GM23338 (cell line): Measurements from ENCODE around the gene SULF2. TPM values are rescaled to one million over a fixed set of nuclear protein-coding genes. Genes with fewer than 3 reads are reported as not detected.

Experiments used
- ATAC-seq: fragments of 200-7000 bp; cut with Tn5 transposase; 3 replicates; pipeline ENCODE4 v1.9.1; 2020
- DNase-seq: peaks from one replicate; pipeline ENCODE4 v3.0.0-alpha.2; 2015; ENCODE audit warnings: low spot score
- H2AFZ ChIP-seq: fragments of 200-600 bp; sonication (generic); 2 replicates; pipeline ENCODE4 v1.8.0; 2016; ENCODE audit warnings: antibody characterized with exemption, mild to moderate bottlenecking, moderate library complexity
- H3F3A ChIP-seq: fragments of 200-600 bp; sonication (generic); replicated peaks from 2 replicates; pipeline ENCODE4 v1.8.0; 2017; ENCODE audit warnings: antibody characterized with exemption, mixed run types, low read depth
- H3K27ac ChIP-seq: fragments of 200-600 bp; sonication (generic); 2 replicates; pipeline ENCODE4 v1.6.1; 2016; ENCODE audit warnings: low read depth
- H3K27me3 ChIP-seq: fragments of 200-600 bp; sonication (generic); 2 replicates; pipeline ENCODE4 v1.8.0; 2016; ENCODE audit warnings: mild to moderate bottlenecking, mixed run types, moderate library complexity; ENCODE audit not compliant: insufficient read depth
- H3K36me3 ChIP-seq: fragments of 200-600 bp; sonication (generic); 2 replicates; pipeline ENCODE4 v1.8.0; 2016; ENCODE audit warnings: mild to moderate bottlenecking; ENCODE audit not compliant: insufficient read depth
- H3K4me1 ChIP-seq: fragments of 200-600 bp; sonication (generic); 2 replicates; pipeline ENCODE4 v1.8.0; 2016; ENCODE audit warnings: mild to moderate bottlenecking, moderate library complexity; ENCODE audit not compliant: insufficient read depth
- H3K4me2 ChIP-seq: fragments of 200-600 bp; sonication (generic); 2 replicates; pipeline ENCODE4 v1.7.1; 2017; ENCODE audit warnings: mixed run types
- H3K4me3 ChIP-seq: fragments of 200-600 bp; sonication (generic); 2 replicates; pipeline ENCODE4 v1.6.1; 2016; ENCODE audit warnings: mixed run types
- H3K79me2 ChIP-seq: fragments of 200-600 bp; sonication (generic); replicated peaks from 2 replicates; pipeline ENCODE4 v1.8.0; 2017; ENCODE audit warnings: mild to moderate bottlenecking; ENCODE audit not compliant: insufficient read depth
- H3K9me2 ChIP-seq: fragments of 200-600 bp; sonication (generic); 2 replicates; pipeline ENCODE4 v1.8.0; 2017; ENCODE audit not compliant: insufficient read depth
- H4K20me1 ChIP-seq: fragments of 200-600 bp; sonication (generic); replicated peaks from 2 replicates; pipeline ENCODE4 v1.8.0; 2017; ENCODE audit warnings: mild to moderate bottlenecking; ENCODE audit not compliant: insufficient read depth
- H3K27ac Mint-ChIP-seq: 2 replicates; pipeline ENCODE4 v1.8.0; 2020; ENCODE audit warnings: inconsistent platforms, mild to moderate bottlenecking, moderate library complexity, mixed read lengths
- H3K27me3 Mint-ChIP-seq: 3 replicates; pipeline ENCODE4 v1.8.0; 2022; ENCODE audit warnings: low read depth, mild to moderate bottlenecking, moderate library complexity, mixed read lengths, inconsistent platforms; ENCODE audit not compliant: insufficient read depth, poor library complexity
- H3K36me3 Mint-ChIP-seq: 3 replicates; pipeline ENCODE4 v1.8.0; 2021; ENCODE audit warnings: low read depth, mild to moderate bottlenecking, inconsistent platforms, moderate library complexity, mixed read lengths
- H3K4me1 Mint-ChIP-seq: 3 replicates; pipeline ENCODE4 v1.8.0; 2020; ENCODE audit warnings: mild to moderate bottlenecking, inconsistent platforms, mixed read lengths
- H3K4me3 Mint-ChIP-seq: 3 replicates; pipeline ENCODE4 v1.8.0; 2021; ENCODE audit warnings: moderate library complexity, mild to moderate bottlenecking, inconsistent platforms, mixed read lengths
- H3K9me3 Mint-ChIP-seq: 3 replicates; pipeline ENCODE4 v1.8.0; 2020; ENCODE audit warnings: moderate library complexity, mild to moderate bottlenecking, inconsistent platforms, mixed read lengths
- CREB1 ChIP-seq: fragments of 250-450 bp; sonication (Bioruptor Pico); IDR thresholded peaks from 2 replicates; pipeline ENCODE4 v1.5.0; 2020; ENCODE audit warnings: low read depth, mild to moderate bottlenecking, moderate library complexity
- CTCF ChIP-seq, 2 experiments: fragments of 200-600 bp in 1 of 2; sonication (generic) in 1 of 2; conservative IDR thresholded peaks; 2 replicates each; pipeline versions ENCODE4 v1.5.1 to v1.6.1; 2016 to 2017; ENCODE audit warnings: antibody characterized with exemption in 2 of 2, low read depth in 2 of 2, mild to moderate bottlenecking in 2 of 2, moderate library complexity in 1 of 2
- EZH2 ChIP-seq: fragments of 200-600 bp; sonication (generic); IDR thresholded peaks from one replicate; pipeline ENCODE4 v1.8.0; 2017; ENCODE audit warnings: antibody characterized with exemption, mild to moderate bottlenecking, low read depth; ENCODE audit not compliant: unreplicated experiment
- REST ChIP-seq: IDR thresholded peaks from one replicate; pipeline ENCODE4 v1.6.1; 2018; ENCODE audit warnings: antibody characterized with exemption; ENCODE audit not compliant: unreplicated experiment
- ZNF114 ChIP-seq: fragments of 250-450 bp; sonication (Bioruptor Pico); IDR thresholded peaks from 2 replicates; pipeline ENCODE4 v1.5.0; 2020; ENCODE audit warnings: mild to moderate bottlenecking, moderate library complexity
- ZNF331 ChIP-seq: fragments of 250-450 bp; sonication (Bioruptor Pico); IDR thresholded peaks from 2 replicates; pipeline ENCODE4 v1.5.0; 2020; ENCODE audit warnings: low read depth, mild to moderate bottlenecking, moderate library complexity
- ZNF462 ChIP-seq: fragments of 250-450 bp; sonication (Bioruptor Pico); IDR thresholded peaks from 2 replicates; pipeline ENCODE4 v1.5.0; 2020; ENCODE audit warnings: mild to moderate bottlenecking, moderate library complexity
- polyA plus RNA-seq: library from polyadenylated mRNA; unstranded; fragments of >200 nt; fragmentation: Nextera tagmentation; extraction: Ambion mirVana; gene quantifications from 2 replicates; pipeline ENCODE4 v1.2.1, GENCODE V29; 2016
- total RNA-seq: library from RNA; depleted of rRNA; stranded (reverse); fragments of >200 nt; shearing (Covaris generic); gene quantifications from 2 replicates; pipeline ENCODE4 v1.2.3, GENCODE V29; 2014
- TF ChIP-seq, protein P1 (sequence below): IDR thresholded peaks from 2 replicates; pipeline ENCODE4 v1.6.1; 2016; ENCODE audit warnings: antibody characterized with exemption

SULF2 gene
- total and polyA plus RNA-seq, 2 experiments from 2014 or later: 9.5 to 20.7 TPM

DNA sequence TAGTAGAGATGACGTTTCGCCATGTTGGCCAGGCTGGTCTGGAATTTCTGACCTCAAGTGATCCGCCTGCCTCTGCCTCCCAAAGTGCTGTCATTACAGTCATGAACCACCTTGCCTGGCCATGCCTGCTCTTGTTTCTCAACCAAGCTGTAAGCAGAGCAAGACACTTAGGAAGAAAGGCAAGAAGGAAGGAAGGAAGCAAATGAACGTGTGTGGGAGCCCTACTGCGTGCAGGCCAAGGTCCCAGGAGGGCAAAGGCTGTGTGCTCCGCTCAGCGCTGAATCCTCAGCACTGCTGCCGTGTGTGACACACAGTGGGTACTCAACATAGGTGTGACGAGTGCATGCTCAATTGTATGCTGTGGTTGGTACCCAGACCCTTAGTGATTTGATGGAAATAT is 47.4 kb downstream of the SULF2 start (continued):
- no peak for TF ChIP-seq CTCF (conservative IDR thresholded peaks at IDR 0.05; ENCODE audit: low read depth in 2 of 2)
- no peak for TF ChIP-seq EZH2
- TF ChIP-seq ZNF331 (CRISPR knock-in tag): no peak
- no peak for TF ChIP-seq CREB1 (CRISPR knock-in tag)
- TF ChIP-seq REST: no peak

DNA sequence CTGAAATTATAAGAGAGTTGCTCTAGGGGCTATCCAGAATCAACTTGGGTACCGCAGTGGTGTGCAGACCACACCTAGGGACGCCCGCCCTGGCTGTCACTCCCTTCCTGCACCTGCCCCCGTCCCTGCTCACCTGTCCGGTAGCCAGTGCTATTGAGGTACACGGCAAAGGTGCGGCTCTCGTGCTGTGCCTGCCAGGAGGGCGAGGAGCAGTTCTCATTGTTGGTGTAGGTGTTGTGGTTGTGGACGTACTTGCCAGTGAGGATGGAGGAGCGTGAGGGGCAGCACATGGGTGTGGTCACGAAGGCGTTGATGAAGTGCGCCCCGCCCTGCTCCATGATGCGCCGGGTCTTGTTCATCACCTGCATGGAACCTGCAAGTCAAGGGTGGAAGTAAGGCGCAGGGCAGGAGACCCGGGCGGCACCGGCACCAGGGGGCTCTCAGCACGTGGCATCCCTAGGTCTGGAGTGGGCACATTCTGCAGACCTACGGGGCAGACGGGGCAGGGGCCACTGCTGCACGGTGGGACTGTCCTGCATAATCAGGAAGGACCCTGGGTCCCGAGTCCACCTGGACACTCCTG is 48.6 kb downstream of the SULF2 start:
- no peak overlapping the region for H3K4me2 ChIP-seq
- H3K27ac ChIP-seq: no peak overlapping the region
- Mint-ChIP-seq H3K27ac (no peak overlapping the region), H3K4me1 (peaks cover 2% of the 10 kb centered on the region; the same call in 1 of the 3 replicates), H3K27me3 (peaks cover 7% of the 10 kb centered on the region), H3K4me3 (no peak overlapping the region), H3K9me3 (no peaks in the 10 kb centered on the region), H3K36me3 (no peaks in the 10 kb centered on the region; the same call in 2 of the 3 replicates)
- H2AFZ ChIP-seq: no peak overlapping the region
- no peaks in the 10 kb centered on the region for H4K20me1 ChIP-seq
- H3K4me1 ChIP-seq: no peaks in the 10 kb centered on the region
- H3K79me2 ChIP-seq: no peaks in the 10 kb centered on the region
- no peaks in the 10 kb centered on the region for H3K36me3 ChIP-seq
- no peak for ATAC-seq
- DNase-seq: no peak
- no peak overlapping the region for H3K4me3 ChIP-seq
- H3F3A ChIP-seq: no peaks in the 10 kb centered on the region
- H3K9me2 ChIP-seq: no peaks in the 10 kb centered on the region
- no peaks in the 10 kb centered on the region for H3K27me3 ChIP-seq
- TF ChIP-seq, protein P1, sequence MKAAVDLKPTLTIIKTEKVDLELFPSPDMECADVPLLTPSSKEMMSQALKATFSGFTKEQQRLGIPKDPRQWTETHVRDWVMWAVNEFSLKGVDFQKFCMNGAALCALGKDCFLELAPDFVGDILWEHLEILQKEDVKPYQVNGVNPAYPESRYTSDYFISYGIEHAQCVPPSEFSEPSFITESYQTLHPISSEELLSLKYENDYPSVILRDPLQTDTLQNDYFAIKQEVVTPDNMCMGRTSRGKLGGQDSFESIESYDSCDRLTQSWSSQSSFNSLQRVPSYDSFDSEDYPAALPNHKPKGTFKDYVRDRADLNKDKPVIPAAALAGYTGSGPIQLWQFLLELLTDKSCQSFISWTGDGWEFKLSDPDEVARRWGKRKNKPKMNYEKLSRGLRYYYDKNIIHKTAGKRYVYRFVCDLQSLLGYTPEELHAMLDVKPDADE: no peak
- TF ChIP-seq ZNF114 (CRISPR knock-in tag) (no peak), ZNF331 (CRISPR knock-in tag) (no peak), CTCF (conservative IDR thresholded peaks at IDR 0.05; ENCODE audit: low read depth in 2 of 2) (no peak), ZNF462 (CRISPR knock-in tag) (no peak)
